GOT3 (cell line): Measurements from ENCODE around the gene PAQR5.
"Not testable (repeated sequence)": the region's sequence is repeated elsewhere in the genome, so short reads cannot be mapped to it uniquely, and the experiment has no call there.

ENCODE experiments used
- DNase-seq: peaks from one replicate; lab custom pipeline; 2025; ENCODE audit warnings: mixed read lengths; lab: John Stamatoyannopoulos, UW

Gene PAQR5

GRCh38 chr15:69293741-69294615 lies 4.7 kb upstream of the PAQR5 start:
- no peak for DNase-seq

GRCh38 chr15:69296606-69297005 lies 2.1 kb upstream of the PAQR5 start:
- no peak for DNase-seq

- no peak for DNase-seq
Measured at GRCh38 chr15:69297642-69298353, 914 bp upstream of the PAQR5 start.

GRCh38 chr15:69298354-69298696 lies 387 bp upstream of the PAQR5 start:
- DNase-seq = no peak

- no peak for DNase-seq
Measured at GRCh38 chr15:69299451-69299886, 757 bp downstream of the PAQR5 start.

GRCh38 chr15:69299943-69300588 lies 1.4 kb downstream of the PAQR5 start:
- no peak for DNase-seq

GRCh38 chr15:69301101-69301500 lies 2.4 kb downstream of the PAQR5 start:
- not testable (repeated sequence) for DNase-seq

- DNase-seq = not testable (repeated sequence)
Measured at GRCh38 chr15:69302087-69302486, 3.4 kb downstream of the PAQR5 start.

- DNase-seq = no peak
Measured at GRCh38 chr15:69302929-69303328, 4.2 kb downstream of the PAQR5 start.

- DNase-seq = no peak
Measured at GRCh38 chr15:69303337-69304181, 4.8 kb downstream of the PAQR5 start.

- no peak for DNase-seq
Measured at GRCh38 chr15:69304182-69304545, 5.5 kb downstream of the PAQR5 start.

GRCh38 chr15:69305204-69305931 lies 6.7 kb downstream of the PAQR5 start:
- no peak for DNase-seq

GRCh38 chr15:69305933-69306568 lies 7.3 kb downstream of the PAQR5 start:
- DNase-seq = no peak

- DNase-seq = no peak
Measured at GRCh38 chr15:69307939-69308338, 9.2 kb downstream of the PAQR5 start.

GRCh38 chr15:69308949-69309348 lies 10.2 kb downstream of the PAQR5 start:
- no peak for DNase-seq

- DNase-seq = no peak
Measured at GRCh38 chr15:69311319-69311721, 12.6 kb downstream of the PAQR5 start.

- no peak for DNase-seq
Measured at GRCh38 chr15:69313432-69314000, 14.8 kb downstream of the PAQR5 start.

GRCh38 chr15:69314131-69314530 lies 15.4 kb downstream of the PAQR5 start:
- DNase-seq = no peak

GRCh38 chr15:69314736-69315135 lies 16.0 kb downstream of the PAQR5 start:
- no peak for DNase-seq

GRCh38 chr15:69315402-69316110 lies 16.8 kb downstream of the PAQR5 start:
- no peak for DNase-seq
